GM21786 (cell line): ENCODE measurements around the gene ZNF804B.

Experiments used
- ATAC-seq: cut with Tn5 transposase; IDR thresholded peaks from one replicate; pipeline ENCODE4 v1.9.1; 2021; ENCODE audit not compliant: unreplicated experiment

Gene ZNF804B

GRCh38 chr7:89247207-89247606 is 487.7 kb downstream of the ZNF804B start:
- ATAC-seq = no peak

GRCh38 chr7:89259085-89259484 is 499.6 kb downstream of the ZNF804B start:
- no peak for ATAC-seq

GRCh38 chr7:89264126-89264525 is 504.6 kb downstream of the ZNF804B start:
- ATAC-seq = no peak

GRCh38 chr7:89265631-89266030 is 506.1 kb downstream of the ZNF804B start:
- no peak for ATAC-seq

- ATAC-seq = no peak
These were observed 523.8 kb downstream of the ZNF804B start for GRCh38 chr7:89283302-89283701.

- ATAC-seq = no peak
These were observed 549.0 kb downstream of the ZNF804B start for GRCh38 chr7:89308535-89308934.

- no peak for ATAC-seq
These were observed 552.4 kb downstream of the ZNF804B start for GRCh38 chr7:89311886-89312285.

- no peak for ATAC-seq
These were observed 553.1 kb downstream of the ZNF804B start for GRCh38 chr7:89312551-89312950.

- ATAC-seq = no peak
These were observed 557.2 kb downstream of the ZNF804B start for GRCh38 chr7:89316584-89317251.

- no peak for ATAC-seq
These were observed 572.5 kb downstream of the ZNF804B start for GRCh38 chr7:89332026-89332425.

- ATAC-seq = no peak
These were observed 575.3 kb downstream of the ZNF804B start for GRCh38 chr7:89334797-89335196.

- ATAC-seq = no peak
These were observed 576.0 kb downstream of the ZNF804B start for GRCh38 chr7:89335490-89335889.

- no peak for ATAC-seq
These were observed 576.6 kb downstream of the ZNF804B start for GRCh38 chr7:89336121-89336520.

GRCh38 chr7:89339748-89340147 is 580.2 kb downstream of the ZNF804B start:
- no peak for ATAC-seq

GRCh38 chr7:89357121-89357520 is 597.6 kb downstream of the ZNF804B start:
- no peak for ATAC-seq

GRCh38 chr7:89377219-89377618 is 617.7 kb downstream of the ZNF804B start:
- ATAC-seq = no peak

GRCh38 chr7:89385411-89385810 is 625.9 kb downstream of the ZNF804B start:
- no peak for ATAC-seq
